IMR-90 (cell line): ENCODE measurements around the gene S1PR5. TPM values are rescaled to one million over a fixed set of nuclear protein-coding genes. Genes with fewer than 3 reads are reported as not detected.

Experiments
- ATAC-seq: fragments of 200-7000 bp; cut with Tn5 transposase; 2 replicates; pipeline ENCODE4 v1.9.1; 2020; ENCODE audit warnings: low read depth, mild to moderate bottlenecking, moderate library complexity
- BruUV-seq: library from RNA; stranded (reverse); fragments of 400-500 nt; replicated peaks from 2 replicates; lab custom pipeline; 2021; lab: Mats Ljungman, UMichigan
- CTCF ChIA-PET: fragments of 300-600 bp; formaldehyde crosslinking; extraction: SDS; loops from one replicate; lab custom pipeline; 2021; ENCODE audit warnings: antibody characterized with exemption; lab: Yijun Ruan, JAX
- POLR2A ChIA-PET: fragments of 300-600 bp; sonication (Branson Sonifier 250); formaldehyde crosslinking; loops from one replicate; lab custom pipeline; 2022; ENCODE audit warnings: antibody characterized with exemption; ENCODE audit not compliant: unreplicated experiment; lab: Charles Lee
- DNase-seq: peaks from one replicate; pipeline ENCODE4 v3.0.0; 2013
- H2AFZ ChIP-seq: replicated peaks from 2 replicates; pipeline ENCODE3; 2013; ENCODE audit warnings: low read length, mild to moderate bottlenecking; ENCODE audit not compliant: poor library complexity
- H2AK5ac ChIP-seq: 2 replicates; pipeline ENCODE4 v1.6.1; 2013; ENCODE audit warnings: low read depth, low read length, inconsistent platforms
- H2AK9ac ChIP-seq: replicated peaks from 2 replicates; pipeline ENCODE3; 2013; ENCODE audit warnings: mild to moderate bottlenecking, low read depth, low read length, moderate library complexity; ENCODE audit not compliant: poor library complexity
- H2BK120ac ChIP-seq: 2 replicates; pipeline ENCODE4 v1.6.1; 2013; ENCODE audit warnings: low read depth, low read length, inconsistent platforms
- H2BK15ac ChIP-seq: 3 replicates; pipeline ENCODE4 v1.6.1; 2013; ENCODE audit warnings: low read depth, low read length, inconsistent platforms
- H2BK20ac ChIP-seq: 2 replicates; pipeline ENCODE4 v1.6.1; 2013; ENCODE audit warnings: low read depth, mild to moderate bottlenecking, inconsistent platforms, low read length, moderate library complexity
- H2BK5ac ChIP-seq: 2 replicates; pipeline ENCODE4 v1.6.1; 2013; ENCODE audit warnings: mild to moderate bottlenecking, low read depth, low read length, inconsistent platforms; ENCODE audit not compliant: poor library complexity, severe bottlenecking
- H3K14ac ChIP-seq: replicated peaks from 2 replicates; pipeline ENCODE4 v1.6.1; 2013; ENCODE audit warnings: low read depth, low read length, inconsistent platforms
- H3K18ac ChIP-seq: 2 replicates; pipeline ENCODE4 v1.6.1; 2013; ENCODE audit warnings: low read depth, low read length, control low read depth
- H3K23ac ChIP-seq: 2 replicates; pipeline ENCODE4 v1.6.1; 2013; ENCODE audit warnings: low read depth, low read length, inconsistent platforms
- H3K27ac ChIP-seq: 2 replicates; pipeline ENCODE4 v1.5.1; 2013; ENCODE audit warnings: mild to moderate bottlenecking, control low read depth, low read length; ENCODE audit not compliant: insufficient read depth
- H3K27me3 ChIP-seq: 2 replicates; pipeline ENCODE4 v1.6.1; 2013; ENCODE audit warnings: low read length; ENCODE audit not compliant: control insufficient read depth, insufficient read depth
- H3K36me3 ChIP-seq: 2 replicates; pipeline ENCODE4 v1.6.1; 2013; ENCODE audit warnings: low read length, mixed read lengths; ENCODE audit not compliant: control insufficient read depth, insufficient read depth
- H3K4ac ChIP-seq: 2 replicates; pipeline ENCODE4 v1.6.1; 2013; ENCODE audit warnings: low read depth, low read length, inconsistent platforms
- H3K4me1 ChIP-seq: 2 replicates; pipeline ENCODE4 v1.6.1; 2013; ENCODE audit warnings: low read length, mixed read lengths; ENCODE audit not compliant: control insufficient read depth, insufficient read depth
- H3K4me2 ChIP-seq: 2 replicates; pipeline ENCODE4 v1.6.1; 2013; ENCODE audit warnings: low read depth, mild to moderate bottlenecking, control low read depth, low read length, moderate library complexity
- H3K4me3 ChIP-seq: 2 replicates; pipeline ENCODE4 v1.5.1; 2013; ENCODE audit warnings: low read depth, mild to moderate bottlenecking, control low read depth, low read length, moderate library complexity; ENCODE audit not compliant: insufficient read depth
- H3K56ac ChIP-seq: 2 replicates; pipeline ENCODE4 v1.6.1; 2013; ENCODE audit warnings: low read length, inconsistent platforms; ENCODE audit not compliant: insufficient read depth; ENCODE audit errors: extremely low read depth
- H3K79me1 ChIP-seq, 2 experiments: 2 replicates each; pipeline ENCODE4 v1.6.1; 2013; ENCODE audit warnings: low read length in 2 of 2, inconsistent platforms in 1 of 2, low read depth in 1 of 2
- H3K9ac ChIP-seq: 2 replicates; pipeline ENCODE4 v1.6.1; 2013; ENCODE audit warnings: low read depth, low read length, control low read depth
- H3K9me1 ChIP-seq: 2 replicates; pipeline ENCODE4 v1.6.1; 2013; ENCODE audit warnings: low read length, inconsistent platforms; ENCODE audit not compliant: insufficient read depth
- H3K9me3 ChIP-seq: 2 replicates; pipeline ENCODE4 v1.6.1; 2013; ENCODE audit warnings: low read length; ENCODE audit not compliant: control insufficient read depth, insufficient read depth
- H4K20me1 ChIP-seq: 2 replicates; pipeline ENCODE4 v1.6.1; 2013; ENCODE audit warnings: low read length, inconsistent platforms; ENCODE audit not compliant: insufficient read depth
- H4K5ac ChIP-seq: 2 replicates; pipeline ENCODE4 v1.6.1; 2013; ENCODE audit warnings: mild to moderate bottlenecking, low read depth, low read length, control low read depth
- H4K8ac ChIP-seq, 2 experiments: 2 replicates each; pipeline ENCODE4 v1.6.1; 2013; ENCODE audit warnings: low read depth in 2 of 2, low read length in 2 of 2, control low read depth in 1 of 2, inconsistent platforms in 1 of 2
- H4K91ac ChIP-seq: 2 replicates; pipeline ENCODE4 v1.6.1; 2013; ENCODE audit warnings: low read depth, low read length, inconsistent platforms; ENCODE audit not compliant: insufficient read depth
- BHLHE40 ChIP-seq: fragments of 150-350 bp; IDR thresholded peaks from 2 replicates; pipeline ENCODE4 v1.6.1; 2016; ENCODE audit warnings: mild to moderate bottlenecking, low read depth, low read length
- CEBPB ChIP-seq: IDR thresholded peaks from 2 replicates; pipeline ENCODE4 v1.6.1; 2012; ENCODE audit warnings: low read depth, low read length, improper control_type of control experiment
- CHD1 ChIP-seq: IDR thresholded peaks from 2 replicates; pipeline ENCODE4 v1.6.1; 2012; ENCODE audit warnings: low read depth, low read length, improper control_type of control experiment
- ELK1 ChIP-seq: fragments of 150-350 bp; IDR thresholded peaks from 2 replicates; pipeline ENCODE4 v1.6.1; 2016; ENCODE audit warnings: low read depth, mild to moderate bottlenecking, low read length, moderate library complexity, borderline replicate concordance
- FOS ChIP-seq: fragments of 150-350 bp; IDR thresholded peaks from 2 replicates; pipeline ENCODE4 v1.6.1; 2016; ENCODE audit warnings: low read depth, low read length
- MAFK ChIP-seq: IDR thresholded peaks from 2 replicates; pipeline ENCODE4 v1.6.1; 2012; ENCODE audit warnings: low read depth, low read length, improper control_type of control experiment
- POLR2A ChIP-seq: IDR thresholded peaks from 2 replicates; pipeline ENCODE4 v1.6.1; 2012; ENCODE audit warnings: mild to moderate bottlenecking, low read depth, low read length
- RAD21 ChIP-seq: IDR thresholded peaks from 2 replicates; pipeline ENCODE4 v1.6.1; 2012; ENCODE audit warnings: low read length, improper control_type of control experiment
- SMC3 ChIP-seq: fragments of 150-350 bp; IDR thresholded peaks from 2 replicates; pipeline ENCODE4 v1.6.1; 2016; ENCODE audit warnings: low read depth, mild to moderate bottlenecking, antibody characterized with exemption, low read length, moderate library complexity
- WGBS, 2 experiments: methylation state at CpG; one replicate each; pipeline versions ENCODE4 v1.1.5 to v1.1.7; 2013; ENCODE audit warnings: missing lambda C conversion rate in 2 of 2; ENCODE audit not compliant: insufficient read length in 1 of 2; ENCODE audit errors: extremely low coverage in 2 of 2; 5-methylcytosine and 5-hydroxymethylcytosine counted together
- dilution Hi-C: fragments of 300-500 bp; cut with HindIII; formaldehyde crosslinking; loops from one replicate; pipeline ENCODE4 v1.14.3; 2018; ENCODE audit warnings: low sequenced_read_pairs; ENCODE audit not compliant: unreplicated experiment
- in situ Hi-C: fragments of 300-500 bp; cut with MboI; formaldehyde crosslinking; loops from 3 replicates; pipeline ENCODE4 v1.14.3; 2019; ENCODE audit warnings: low sequenced_read_pairs, inconsistent platforms, mixed read lengths
- intact Hi-C: fragments of 100-400 bp; cut with micrococcal nuclease; formaldehyde crosslinking; loops from 2 replicates; pipeline ENCODE4 v1.10.0; 2022
- polyA plus RNA-seq, 3 experiments: library from polyadenylated mRNA; depleted of rRNA; stranded (reverse); fragments of >200 nt; gene quantifications; 2 replicates each; pipeline ENCODE4 v1.2.3, GENCODE V29; 2012; ENCODE audit warnings: low replicate concordance in 1 of 3
- total RNA-seq: library from RNA; depleted of rRNA; stranded (reverse); fragments of >200 nt; gene quantifications from 2 replicates; pipeline ENCODE4 v1.2.3, GENCODE V29; 2012
- TF ChIP-seq, protein P1 (sequence below): conservative IDR thresholded peaks from 2 replicates; pipeline ENCODE4 v1.5.1; 2012; ENCODE audit warnings: mild to moderate bottlenecking, low read depth, low read length, improper control_type of control experiment
- TF ChIP-seq, protein P2 (sequence below): fragments of 150-350 bp; IDR thresholded peaks from 2 replicates; pipeline ENCODE4 v1.6.1; 2017; ENCODE audit warnings: mild to moderate bottlenecking, antibody characterized with exemption, low read length, low read depth

S1PR5 gene
- total and polyA plus RNA-seq, 2 of the 4 experiments (the other 2 are of a cell fraction), result 0.36 to 0.55 TPM

DNA sequence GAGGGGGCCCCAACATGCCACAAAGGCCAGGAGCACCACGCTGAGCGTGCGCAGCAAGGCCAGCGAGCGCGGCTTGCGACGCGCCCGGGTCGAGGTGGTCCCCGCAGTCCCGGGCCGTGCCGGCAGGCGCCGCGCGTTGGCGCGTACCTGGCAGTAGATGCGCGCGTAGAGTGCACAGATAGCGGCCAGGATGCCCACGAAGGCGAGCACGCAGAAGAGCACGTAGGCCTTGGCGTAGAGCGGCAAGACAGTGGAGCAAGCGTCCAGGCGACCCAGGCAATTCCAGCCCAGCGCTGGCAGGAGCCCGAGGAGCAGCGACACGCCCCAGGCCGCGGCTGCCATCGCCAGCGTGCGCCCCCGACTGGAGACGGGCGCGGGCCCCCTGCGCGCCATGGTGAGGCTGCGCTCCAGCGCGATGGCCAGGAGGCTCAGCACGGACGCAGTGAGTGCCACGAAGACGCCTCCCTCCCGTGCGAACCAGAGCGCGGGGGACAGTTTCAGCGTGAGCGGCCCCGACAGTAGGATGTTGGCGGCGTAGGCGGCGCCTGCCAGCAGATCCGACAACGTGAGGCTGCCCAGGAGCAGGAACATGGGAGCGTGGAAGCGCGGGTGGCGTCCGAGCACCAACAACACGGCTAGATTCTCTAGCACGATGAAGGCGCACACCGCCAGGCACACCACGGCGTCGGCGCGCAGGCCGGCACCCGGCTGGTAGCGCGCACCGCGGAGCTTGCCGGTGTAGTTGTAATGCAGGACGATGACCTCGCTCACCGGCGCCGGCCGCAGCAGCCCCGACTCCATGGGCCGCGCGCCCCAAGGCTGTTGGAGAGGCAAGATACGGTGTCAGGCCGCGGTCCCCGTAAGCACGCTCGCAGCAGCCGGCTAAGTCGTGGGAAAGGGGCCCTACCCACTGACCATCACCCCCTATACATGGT, 2.8 kb downstream of the S1PR5 start:
- no peak overlapping the region for H3K27ac ChIP-seq
- ChIA-PET POLR2A (no interaction called here), CTCF (no interaction called here)
- H3K23ac ChIP-seq, result no peak overlapping the region
- no peak for DNase-seq
- no peak overlapping the region for H3K18ac ChIP-seq
- in situ Hi-C loops (no loop called here), intact Hi-C loops (no loop called here), dilution Hi-C loops (no loop called here)
- peaks cover 4% of the 10 kb centered on the region for H3K4me1 ChIP-seq
- no peak overlapping the region for H4K8ac ChIP-seq
- no peak overlapping the region for H4K91ac ChIP-seq
- H2AFZ ChIP-seq, result peak overlapping the region; percentile 66
- no peaks in the 10 kb centered on the region for H3K36me3 ChIP-seq
- no peak overlapping the region for H3K9ac ChIP-seq
- peaks cover 49% of the 10 kb centered on the region for H3K27me3 ChIP-seq
- H3K14ac ChIP-seq, result no peak overlapping the region
- H4K20me1 ChIP-seq, result no peaks in the 10 kb centered on the region
- H3K56ac ChIP-seq, result no peak overlapping the region
- H2AK9ac ChIP-seq, result no peak overlapping the region
- no peak overlapping the region for H3K4me3 ChIP-seq
- no peak overlapping the region for H2BK15ac ChIP-seq
- TF ChIP-seq CHD1 (no peak), POLR2A (no peak), RAD21 (no peak), ELK1 (no peak), MAFK (no peak), BHLHE40 (no peak), CEBPB (no peak), SMC3 (no peak), FOS (no peak)
- TF ChIP-seq, protein P1, sequence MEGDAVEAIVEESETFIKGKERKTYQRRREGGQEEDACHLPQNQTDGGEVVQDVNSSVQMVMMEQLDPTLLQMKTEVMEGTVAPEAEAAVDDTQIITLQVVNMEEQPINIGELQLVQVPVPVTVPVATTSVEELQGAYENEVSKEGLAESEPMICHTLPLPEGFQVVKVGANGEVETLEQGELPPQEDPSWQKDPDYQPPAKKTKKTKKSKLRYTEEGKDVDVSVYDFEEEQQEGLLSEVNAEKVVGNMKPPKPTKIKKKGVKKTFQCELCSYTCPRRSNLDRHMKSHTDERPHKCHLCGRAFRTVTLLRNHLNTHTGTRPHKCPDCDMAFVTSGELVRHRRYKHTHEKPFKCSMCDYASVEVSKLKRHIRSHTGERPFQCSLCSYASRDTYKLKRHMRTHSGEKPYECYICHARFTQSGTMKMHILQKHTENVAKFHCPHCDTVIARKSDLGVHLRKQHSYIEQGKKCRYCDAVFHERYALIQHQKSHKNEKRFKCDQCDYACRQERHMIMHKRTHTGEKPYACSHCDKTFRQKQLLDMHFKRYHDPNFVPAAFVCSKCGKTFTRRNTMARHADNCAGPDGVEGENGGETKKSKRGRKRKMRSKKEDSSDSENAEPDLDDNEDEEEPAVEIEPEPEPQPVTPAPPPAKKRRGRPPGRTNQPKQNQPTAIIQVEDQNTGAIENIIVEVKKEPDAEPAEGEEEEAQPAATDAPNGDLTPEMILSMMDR, result no peak
- TF ChIP-seq, protein P2, sequence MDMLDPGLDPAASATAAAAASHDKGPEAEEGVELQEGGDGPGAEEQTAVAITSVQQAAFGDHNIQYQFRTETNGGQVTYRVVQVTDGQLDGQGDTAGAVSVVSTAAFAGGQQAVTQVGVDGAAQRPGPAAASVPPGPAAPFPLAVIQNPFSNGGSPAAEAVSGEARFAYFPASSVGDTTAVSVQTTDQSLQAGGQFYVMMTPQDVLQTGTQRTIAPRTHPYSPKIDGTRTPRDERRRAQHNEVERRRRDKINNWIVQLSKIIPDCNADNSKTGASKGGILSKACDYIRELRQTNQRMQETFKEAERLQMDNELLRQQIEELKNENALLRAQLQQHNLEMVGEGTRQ, result no peak
- no peak overlapping the region for H2AK5ac ChIP-seq
- H4K5ac ChIP-seq, result no peak overlapping the region
- no TSS peak for BruUV-seq
- H2BK5ac ChIP-seq, result no peak overlapping the region
- no peak overlapping the region for H2BK20ac ChIP-seq
- no peaks in the 10 kb centered on the region for H3K9me1 ChIP-seq
- H3K4ac ChIP-seq, result no peak overlapping the region
- no peak for ATAC-seq
- no peak overlapping the region; the same call in 1 of the 2 replicates for H3K4me2 ChIP-seq
- whole genome bisulfite sequencing, 2 experiments, result 8% methylated on average over 57 of the region's 107 CpGs; no CpG with 5 or more reads in 1 of the 2 experiments
- no peaks in the 10 kb centered on the region for H3K79me1 ChIP-seq
- H2BK120ac ChIP-seq, result no peak overlapping the region
- no peaks in the 10 kb centered on the region for H3K9me3 ChIP-seq
